ENCODE data around the gene AKT1.
A peak's percentile ranks its signal among the peaks of the same experiment; 100 is the strongest.
"Not testable (repeated sequence)": the region's sequence is repeated elsewhere in the genome, so short reads cannot be mapped to it uniquely, and the experiment has no call there.

The AKT1 gene

DNA sequence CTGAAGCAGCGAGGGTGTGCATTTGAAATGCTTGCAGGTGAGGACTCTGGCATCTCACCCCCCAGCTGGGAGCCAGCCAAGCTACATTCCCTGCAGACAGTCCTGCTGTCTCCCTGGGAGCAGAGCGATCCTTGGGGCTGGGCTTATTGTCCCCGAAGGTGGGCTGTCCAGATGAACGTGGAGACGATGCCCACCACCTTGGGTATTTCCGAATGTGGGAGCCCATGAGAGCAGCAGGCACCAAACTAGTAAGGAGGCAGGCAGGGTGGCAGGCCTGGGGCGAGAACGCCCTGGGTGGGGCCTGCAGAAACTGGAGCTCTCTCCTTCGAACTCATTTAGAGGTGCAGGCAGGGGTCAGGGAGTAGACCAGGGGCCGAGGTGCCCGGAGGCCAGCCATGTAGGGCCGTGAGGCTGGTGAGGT lies 23.8 kb upstream of the AKT1 start:
- no peak for DNase-seq (ENCODE audit: low read depth in 1 of 2, low spot score in 1 of 2)

DNA sequence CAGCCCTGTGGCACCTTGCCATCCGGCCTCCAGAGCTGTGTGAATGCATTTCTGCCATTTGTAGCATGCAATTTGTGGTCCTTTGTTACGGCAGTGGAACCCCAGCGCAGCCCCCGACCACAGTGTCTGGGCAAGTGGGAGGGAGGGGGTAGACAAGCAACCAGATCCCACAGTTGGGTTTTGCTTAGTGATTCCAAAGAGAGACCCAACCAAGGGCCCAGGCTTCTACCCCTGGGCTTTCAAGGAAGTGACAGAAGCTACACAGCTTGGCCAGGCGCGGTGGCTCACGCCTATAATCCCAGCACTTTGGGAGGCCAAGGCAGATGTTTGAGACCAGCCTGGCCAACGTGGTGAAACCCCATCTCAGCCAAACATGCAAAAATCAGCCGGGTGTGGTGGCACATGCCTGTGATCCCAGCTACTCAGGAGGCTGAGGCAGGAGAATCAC lies 23.2 kb upstream of the AKT1 start:
- DNase-seq (ENCODE audit: low read depth in 1 of 2, low spot score in 1 of 2), result no peak

- DNase-seq (ENCODE audit: low read depth in 1 of 2, low spot score in 1 of 2), result no peak
These were observed 22.6 kb upstream of the AKT1 start for GRCh38 chr14:104817930-104818713.

GRCh38 chr14:104816616-104816884 lies 21.0 kb upstream of the AKT1 start:
- DNase-seq (ENCODE audit: low read depth in 1 of 2, low spot score in 1 of 2), result no peak

- DNase-seq (ENCODE audit: low read depth in 1 of 2, low spot score in 1 of 2), result not testable (repeated sequence)
These were observed 19.2 kb upstream of the AKT1 start for GRCh38 chr14:104814701-104815100.

- DNase-seq (ENCODE audit: low read depth in 1 of 2, low spot score in 1 of 2), result no peak
These were observed 17.7 kb upstream of the AKT1 start for GRCh38 chr14:104813286-104813685.

GRCh38 chr14:104810316-104810715 lies 14.8 kb upstream of the AKT1 start:
- DNase-seq (ENCODE audit: low read depth in 1 of 2, low spot score in 1 of 2), result no peak

GRCh38 chr14:104808456-104808855 lies 12.9 kb upstream of the AKT1 start:
- no peak for DNase-seq (ENCODE audit: low read depth in 1 of 2, low spot score in 1 of 2)

GRCh38 chr14:104806625-104807465 lies 11.3 kb upstream of the AKT1 start:
- no peak for DNase-seq (ENCODE audit: low read depth in 1 of 2, low spot score in 1 of 2)

DNA sequence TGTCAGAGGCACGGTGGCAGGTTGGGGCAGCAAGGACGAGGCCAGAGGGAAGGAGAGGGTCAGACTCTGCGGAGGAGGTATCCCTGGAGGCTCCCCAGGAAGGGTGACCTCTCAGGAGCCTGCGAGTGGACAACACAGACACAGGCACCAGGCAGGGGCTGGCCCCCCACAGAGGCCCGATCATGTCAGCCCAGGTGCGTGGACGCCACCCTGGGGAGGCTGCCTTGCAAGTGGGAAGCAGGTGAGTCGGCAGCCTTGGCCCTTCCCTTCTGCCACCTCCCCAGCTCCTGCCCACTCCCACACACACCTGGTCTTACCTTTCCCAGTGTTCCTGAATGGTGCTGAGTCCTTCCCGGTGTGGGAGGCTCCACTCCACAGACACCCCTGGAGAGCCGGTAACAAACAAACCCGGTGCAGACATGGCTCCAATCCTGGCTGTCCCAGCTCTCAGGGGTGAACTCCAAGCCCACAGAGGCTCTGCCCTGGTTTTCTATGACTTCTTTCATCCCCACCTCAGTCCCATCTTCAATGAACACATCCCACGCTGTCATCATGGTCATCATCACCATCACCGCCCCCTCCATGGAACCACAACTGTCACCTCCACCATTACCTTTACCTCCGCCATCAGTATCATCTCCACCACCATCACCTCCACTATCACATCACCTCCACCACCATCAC lies 10.5 kb upstream of the AKT1 start:
- no peak for DNase-seq (ENCODE audit: low read depth in 1 of 2, low spot score in 1 of 2)

- no peak for DNase-seq (ENCODE audit: low read depth in 1 of 2, low spot score in 1 of 2)
These were observed 9.8 kb upstream of the AKT1 start for GRCh38 chr14:104805326-104805678.

DNA sequence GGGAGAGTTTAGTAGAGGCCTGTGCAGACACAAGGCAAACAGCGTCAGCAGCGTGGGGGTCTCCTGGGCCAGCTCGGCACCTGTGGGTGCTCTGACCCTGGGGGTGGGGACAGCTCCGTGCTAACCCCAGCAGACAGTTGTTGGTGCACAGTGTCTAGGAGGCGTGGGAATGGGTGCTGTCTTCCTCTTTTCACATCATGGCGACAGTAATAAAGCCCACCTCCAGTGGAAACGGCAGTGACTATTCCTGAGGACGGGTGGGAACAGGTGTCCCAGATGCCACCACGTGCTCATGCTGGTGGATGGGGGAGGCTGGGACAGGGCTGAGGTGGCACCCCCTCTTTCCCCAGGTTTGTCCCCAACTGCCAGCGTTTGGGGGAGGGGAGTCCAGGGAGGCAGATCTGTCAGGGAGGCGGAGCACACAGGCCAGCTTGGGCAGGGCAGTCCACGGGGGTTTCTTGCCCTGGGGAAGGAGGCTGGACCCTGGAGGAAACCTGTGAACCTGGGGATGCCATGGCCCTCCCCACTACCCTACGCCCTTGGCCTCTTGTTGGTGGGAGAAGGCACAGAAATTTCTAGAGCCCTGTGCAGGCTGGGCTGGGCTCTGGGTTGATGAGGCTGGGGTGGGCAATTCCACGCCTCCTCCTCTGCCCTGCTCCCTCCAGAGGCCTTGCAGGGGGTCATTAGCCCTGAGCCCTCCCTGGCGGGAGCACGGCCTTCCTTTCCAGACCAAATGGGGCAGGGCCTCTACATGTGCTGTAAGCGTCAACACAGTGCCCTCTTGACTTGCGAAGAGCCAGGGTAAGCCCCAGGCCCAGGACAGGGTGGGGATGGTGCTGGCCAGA lies 9.2 kb upstream of the AKT1 start:
- DNase-seq (ENCODE audit: low read depth in 1 of 2, low spot score in 1 of 2), result no peak

DNA sequence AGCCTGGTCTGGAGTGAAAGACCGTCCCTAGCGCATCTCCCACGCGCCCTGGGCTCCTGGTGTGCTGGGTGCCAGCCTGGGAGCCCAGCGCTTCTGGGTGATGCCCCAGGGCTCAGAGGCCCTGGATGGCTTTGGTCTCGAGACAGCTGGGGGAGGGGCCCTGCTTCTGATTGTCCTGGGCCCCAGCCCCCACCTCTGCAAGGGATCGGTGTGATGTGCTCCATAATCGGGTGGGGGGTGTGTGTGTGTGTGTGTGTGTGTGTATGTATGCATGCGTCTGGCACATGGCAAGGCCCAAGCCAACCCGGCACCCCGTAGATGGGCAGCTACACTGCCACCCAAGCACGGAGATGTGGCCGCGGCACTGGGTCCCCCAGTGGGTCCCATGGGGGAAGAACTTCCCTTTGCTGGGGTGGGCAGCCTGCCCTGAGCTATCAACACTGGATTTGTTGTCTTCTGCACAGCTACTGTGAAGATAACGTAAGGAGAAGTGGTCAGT lies 8.4 kb upstream of the AKT1 start:
- DNase-seq (ENCODE audit: low read depth in 1 of 2, low spot score in 1 of 2), result no peak

GRCh38 chr14:104803280-104803911 lies 7.8 kb upstream of the AKT1 start:
- DNase-seq (ENCODE audit: low read depth in 1 of 2, low spot score in 1 of 2), result no peak

DNA sequence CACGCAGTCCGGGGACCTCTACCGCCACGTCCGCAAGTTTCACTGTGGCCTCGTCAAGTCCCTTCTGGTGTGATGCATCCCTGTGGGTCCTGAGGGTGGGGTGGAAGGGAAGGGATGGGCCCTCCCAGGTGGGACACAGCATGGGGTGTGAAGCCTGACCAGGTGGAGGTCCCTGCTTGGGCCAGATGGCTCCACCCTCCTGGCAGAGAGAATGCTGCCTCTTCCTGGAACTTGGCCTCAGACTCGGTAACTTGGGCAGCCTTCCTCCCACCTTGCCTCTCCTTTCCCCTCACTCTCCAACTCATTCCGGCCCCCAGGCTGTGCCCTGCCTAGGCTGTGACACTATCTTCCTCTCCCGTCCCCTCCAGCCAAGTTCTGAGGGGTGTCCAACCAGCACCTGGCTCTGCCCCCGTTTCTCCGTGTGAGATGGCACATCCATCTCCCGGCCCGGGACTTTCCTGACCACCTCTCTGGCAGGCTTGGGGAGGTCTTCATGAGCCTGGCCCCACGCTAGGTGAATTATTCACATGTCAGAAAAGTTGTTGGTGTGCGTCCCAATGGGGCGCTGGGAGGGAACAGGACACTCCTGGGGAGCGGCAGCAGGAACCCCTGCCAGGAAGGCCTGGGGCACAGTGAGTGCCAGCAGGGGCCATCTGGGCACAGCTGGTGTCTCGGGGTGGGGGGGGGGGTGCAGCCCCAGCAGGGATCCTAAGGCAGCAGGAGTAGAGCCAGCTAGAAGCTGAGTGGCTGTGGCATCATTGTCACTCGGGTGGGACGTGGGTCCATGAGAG lies 7.0 kb upstream of the AKT1 start:
- no peak for DNase-seq (ENCODE audit: low read depth in 1 of 2, low spot score in 1 of 2)

DNA sequence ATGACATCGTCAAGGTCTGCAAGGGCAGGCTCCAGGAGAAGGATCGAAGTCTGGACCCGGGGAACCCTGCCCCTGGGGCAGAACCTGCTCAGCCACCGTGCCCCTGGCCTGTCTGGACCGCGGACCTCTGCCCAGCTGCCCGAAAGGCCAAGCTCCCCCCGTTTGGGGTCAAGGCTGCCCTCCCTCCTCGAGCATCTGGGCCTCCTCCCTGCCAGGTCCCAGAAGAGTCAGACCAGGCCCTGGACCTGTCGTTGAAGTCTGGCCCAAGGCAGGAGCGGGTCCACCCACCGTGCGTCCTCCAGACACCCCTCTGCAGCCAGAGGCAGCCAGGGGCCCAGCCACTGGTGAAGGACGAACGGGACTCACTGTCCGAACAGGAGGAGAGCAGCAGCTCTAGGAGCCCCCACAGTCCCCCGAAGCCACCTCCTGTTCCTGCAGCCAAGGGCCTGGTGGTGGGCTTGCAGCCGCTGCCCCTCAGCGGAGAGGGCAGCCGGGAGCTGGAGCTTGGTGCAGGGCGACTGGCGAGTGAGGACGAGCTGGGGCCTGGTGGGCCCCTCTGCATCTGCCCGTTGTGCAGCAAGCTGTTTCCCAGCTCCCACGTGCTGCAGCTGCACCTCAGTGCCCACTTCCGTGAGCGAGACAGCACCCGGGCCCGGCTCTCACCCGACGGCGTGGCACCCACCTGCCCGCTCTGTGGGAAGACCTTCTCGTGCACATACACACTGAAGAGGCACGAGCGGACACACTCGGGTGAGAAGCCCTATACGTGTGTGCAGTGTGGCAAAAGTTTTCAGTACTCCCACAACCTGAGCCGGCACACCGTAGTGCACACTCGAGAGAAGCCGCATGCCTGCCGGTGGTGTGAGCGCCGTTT lies 6.2 kb upstream of the AKT1 start:
- DNase-seq (ENCODE audit: low read depth in 1 of 2, low spot score in 1 of 2), result no peak

DNA sequence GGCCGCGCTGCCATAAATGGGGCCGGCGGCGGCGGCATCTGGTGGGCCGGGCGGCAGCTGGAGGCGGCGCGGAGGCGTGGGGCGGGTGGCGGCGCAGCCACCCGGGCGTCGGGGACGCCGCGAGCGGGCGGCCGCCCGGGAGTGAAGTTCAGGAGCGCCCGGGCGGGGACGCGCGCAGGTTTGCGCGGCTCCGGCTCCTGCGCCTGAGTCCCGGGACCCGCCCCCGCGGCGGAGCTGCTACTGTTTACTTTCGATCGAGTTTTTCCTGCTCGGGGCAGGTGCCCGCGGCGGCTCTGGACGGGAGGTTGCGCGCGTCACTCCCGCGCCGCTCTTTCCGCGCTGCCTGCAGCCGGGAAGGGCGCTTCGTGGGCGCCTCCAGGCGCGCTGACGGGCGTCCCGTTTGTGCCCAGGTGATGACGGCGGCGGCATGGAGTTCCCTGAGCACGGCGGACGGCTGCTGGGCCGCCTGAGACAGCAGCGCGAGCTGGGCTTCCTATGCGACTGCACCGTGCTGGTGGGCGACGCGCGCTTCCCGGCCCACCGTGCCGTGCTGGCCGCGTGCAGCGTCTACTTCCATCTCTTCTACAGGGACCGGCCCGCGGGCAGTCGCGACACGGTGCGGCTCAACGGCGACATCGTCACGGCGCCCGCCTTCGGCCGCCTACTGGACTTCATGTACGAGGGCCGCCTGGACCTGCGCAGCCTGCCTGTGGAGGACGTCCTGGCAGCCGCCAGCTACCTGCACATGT lies 5.4 kb upstream of the AKT1 start, which contains the start of gene ZBTB42:
Gene ZBTB42, plus strand, starts transcription at position 331 of the 749 bp plus-strand sequence. Its CDS starts 97 bp downstream, at position 428.
- peak; percentile 44 to 48 for DNase-seq (ENCODE audit: low read depth in 1 of 2, low spot score in 1 of 2)

Measured in activated T-helper 1 cell treated with anti-CD3 and anti-CD28 coated beads, Interleukin-2, amount 50 U/mL, for 16 hours (primary cell).